ENCODE data around the gene FLNA.
A peak's percentile ranks its signal among the peaks of the same experiment; 100 is the strongest.
"Not testable (repeated sequence)": the region's sequence is repeated elsewhere in the genome, so short reads cannot be mapped to it uniquely, and the experiment has no call there.

FLNA gene, protein sequence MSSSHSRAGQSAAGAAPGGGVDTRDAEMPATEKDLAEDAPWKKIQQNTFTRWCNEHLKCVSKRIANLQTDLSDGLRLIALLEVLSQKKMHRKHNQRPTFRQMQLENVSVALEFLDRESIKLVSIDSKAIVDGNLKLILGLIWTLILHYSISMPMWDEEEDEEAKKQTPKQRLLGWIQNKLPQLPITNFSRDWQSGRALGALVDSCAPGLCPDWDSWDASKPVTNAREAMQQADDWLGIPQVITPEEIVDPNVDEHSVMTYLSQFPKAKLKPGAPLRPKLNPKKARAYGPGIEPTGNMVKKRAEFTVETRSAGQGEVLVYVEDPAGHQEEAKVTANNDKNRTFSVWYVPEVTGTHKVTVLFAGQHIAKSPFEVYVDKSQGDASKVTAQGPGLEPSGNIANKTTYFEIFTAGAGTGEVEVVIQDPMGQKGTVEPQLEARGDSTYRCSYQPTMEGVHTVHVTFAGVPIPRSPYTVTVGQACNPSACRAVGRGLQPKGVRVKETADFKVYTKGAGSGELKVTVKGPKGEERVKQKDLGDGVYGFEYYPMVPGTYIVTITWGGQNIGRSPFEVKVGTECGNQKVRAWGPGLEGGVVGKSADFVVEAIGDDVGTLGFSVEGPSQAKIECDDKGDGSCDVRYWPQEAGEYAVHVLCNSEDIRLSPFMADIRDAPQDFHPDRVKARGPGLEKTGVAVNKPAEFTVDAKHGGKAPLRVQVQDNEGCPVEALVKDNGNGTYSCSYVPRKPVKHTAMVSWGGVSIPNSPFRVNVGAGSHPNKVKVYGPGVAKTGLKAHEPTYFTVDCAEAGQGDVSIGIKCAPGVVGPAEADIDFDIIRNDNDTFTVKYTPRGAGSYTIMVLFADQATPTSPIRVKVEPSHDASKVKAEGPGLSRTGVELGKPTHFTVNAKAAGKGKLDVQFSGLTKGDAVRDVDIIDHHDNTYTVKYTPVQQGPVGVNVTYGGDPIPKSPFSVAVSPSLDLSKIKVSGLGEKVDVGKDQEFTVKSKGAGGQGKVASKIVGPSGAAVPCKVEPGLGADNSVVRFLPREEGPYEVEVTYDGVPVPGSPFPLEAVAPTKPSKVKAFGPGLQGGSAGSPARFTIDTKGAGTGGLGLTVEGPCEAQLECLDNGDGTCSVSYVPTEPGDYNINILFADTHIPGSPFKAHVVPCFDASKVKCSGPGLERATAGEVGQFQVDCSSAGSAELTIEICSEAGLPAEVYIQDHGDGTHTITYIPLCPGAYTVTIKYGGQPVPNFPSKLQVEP (N-terminal part only)

DNA sequence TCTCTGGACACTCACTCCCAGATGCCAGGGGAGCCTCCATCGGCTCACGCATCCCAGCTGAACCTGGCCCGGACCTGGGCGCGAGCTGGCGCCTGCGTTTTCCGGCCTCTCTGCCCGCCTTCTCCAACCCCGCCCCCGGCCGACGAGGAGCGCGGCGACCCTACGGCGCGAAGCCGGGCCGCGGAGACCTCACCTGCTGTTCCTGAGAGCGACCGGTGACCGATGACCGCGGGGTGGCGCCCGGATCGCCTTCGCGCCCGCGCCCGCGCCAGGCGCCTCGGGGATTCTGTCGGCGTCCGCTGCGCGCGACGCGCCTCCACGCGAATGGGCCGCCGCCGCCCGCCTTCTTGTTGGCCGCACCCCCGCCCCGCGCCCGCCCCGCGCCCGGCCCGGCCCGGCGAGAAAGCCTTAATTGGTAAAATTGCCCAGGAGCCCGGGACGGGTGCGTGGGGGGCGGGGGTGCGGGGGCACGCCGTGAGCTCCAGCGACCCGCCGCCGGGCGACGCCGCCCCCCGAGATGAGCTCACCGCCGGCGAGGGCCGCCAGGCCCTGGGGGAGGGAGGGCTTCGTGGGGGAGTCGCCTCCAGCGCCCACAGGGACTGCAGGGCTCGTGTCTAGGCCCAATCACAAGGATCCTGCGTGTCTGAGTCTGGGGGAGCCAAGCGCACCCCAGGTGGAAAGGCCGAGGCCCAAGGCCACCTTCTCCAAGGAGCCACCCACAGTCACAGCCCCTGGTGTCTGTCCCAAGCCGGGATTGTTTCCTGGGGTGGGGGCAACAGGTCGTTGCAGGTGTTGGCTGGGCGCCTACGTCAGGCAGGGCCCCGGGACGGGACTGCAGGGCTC lies at the start of gene FLNA:
TSS of gene FLNA (minus strand) at position 322 of the 843 bp plus-strand sequence. CDS start 3,389 bp downstream, outside the sequence.
- DNase-seq (ENCODE audit: insufficient read length, low spot score): no peak
- FAIRE-seq: no peak

DNA sequence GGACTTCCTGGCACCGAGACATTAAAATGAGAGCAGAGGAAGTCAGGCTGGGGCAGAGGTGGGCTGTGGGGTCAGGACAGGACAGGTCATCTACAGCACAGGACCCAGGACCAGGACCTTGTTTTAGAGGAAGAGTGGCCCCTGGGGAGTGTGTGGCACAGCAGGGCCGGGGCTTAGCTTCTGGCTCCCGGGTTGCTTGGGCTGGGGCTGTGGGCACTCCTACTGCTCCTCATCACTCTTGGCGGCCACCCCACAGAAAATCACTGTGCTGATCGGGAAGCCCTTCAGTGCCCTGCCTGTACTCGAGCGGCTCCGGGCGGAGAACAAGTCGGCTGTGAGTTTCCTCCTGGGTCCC lies 45.9 kb upstream of the FLNA start:
- FAIRE-seq: no peak
- no peak for DNase-seq (ENCODE audit: insufficient read length, low spot score)

GRCh38 chrX:154419688-154420401 lies 45.4 kb upstream of the FLNA start:
- DNase-seq (ENCODE audit: insufficient read length, low spot score): no peak
- no peak for FAIRE-seq

DNA sequence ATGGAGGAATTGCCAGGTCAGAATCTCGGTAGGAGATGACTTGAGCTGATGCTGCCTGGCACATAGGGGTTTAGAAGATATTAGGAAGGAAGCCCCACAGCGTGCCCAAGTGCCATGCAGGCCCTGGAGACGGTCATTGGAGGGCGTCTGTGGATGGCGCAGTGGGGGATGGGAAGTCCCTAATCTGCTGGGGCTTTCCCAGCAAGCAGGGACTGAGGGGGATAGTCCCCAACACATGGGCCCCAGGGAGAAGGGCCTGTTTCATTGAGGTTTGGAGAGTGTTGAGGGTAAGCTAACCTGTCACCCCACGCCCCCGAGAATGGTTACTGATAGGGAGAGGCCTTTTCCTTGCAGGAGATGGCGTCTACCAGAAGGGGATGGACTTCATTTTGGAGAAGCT lies 44.8 kb upstream of the FLNA start:
- FAIRE-seq (no peak), DNase-seq (ENCODE audit: insufficient read length, low spot score) (no peak)

DNA sequence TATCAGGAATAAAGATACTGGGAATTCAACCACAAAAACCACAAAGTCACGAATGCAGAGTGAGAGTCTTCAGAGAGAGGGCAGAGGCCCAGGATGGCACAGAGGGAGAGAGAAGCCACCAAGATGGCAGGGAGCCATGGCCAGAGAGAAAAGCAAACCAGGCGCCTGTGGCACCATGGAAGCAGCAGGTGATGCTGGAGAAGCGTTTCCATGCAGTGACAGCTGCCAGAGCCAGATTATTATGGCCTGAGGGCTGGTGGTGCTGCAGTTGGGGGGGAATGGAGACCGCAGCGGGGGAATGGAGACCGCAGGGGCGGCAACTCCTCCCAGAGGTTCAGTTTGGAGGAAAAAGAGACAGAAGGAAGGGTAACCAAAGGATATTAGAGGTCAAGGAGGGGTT lies 42.7 kb upstream of the FLNA start:
- no peak for DNase-seq (ENCODE audit: insufficient read length, low spot score)
- FAIRE-seq: no peak

DNA sequence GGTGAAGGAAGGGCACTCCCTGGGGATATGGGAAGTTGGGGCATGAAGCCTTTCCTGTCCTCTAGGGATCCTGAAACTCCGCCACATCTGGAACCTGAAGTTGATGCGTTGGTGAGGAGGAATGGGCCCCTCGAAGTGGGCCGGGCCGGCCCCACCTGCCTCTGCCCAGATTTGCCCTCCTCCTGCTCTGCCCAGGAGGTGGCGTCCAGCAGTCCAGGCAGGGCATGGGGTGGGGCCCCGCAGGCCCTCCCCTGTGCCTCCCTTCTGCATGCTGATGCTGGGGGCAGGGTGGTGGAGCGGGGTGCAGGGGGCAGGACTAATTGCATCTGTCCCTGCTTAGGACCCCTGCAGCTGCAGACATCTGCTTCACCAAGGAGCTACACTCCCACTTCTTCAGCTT lies 38.7 kb upstream of the FLNA start:
- no peak for FAIRE-seq
- no peak for DNase-seq (ENCODE audit: insufficient read length, low spot score)

DNA sequence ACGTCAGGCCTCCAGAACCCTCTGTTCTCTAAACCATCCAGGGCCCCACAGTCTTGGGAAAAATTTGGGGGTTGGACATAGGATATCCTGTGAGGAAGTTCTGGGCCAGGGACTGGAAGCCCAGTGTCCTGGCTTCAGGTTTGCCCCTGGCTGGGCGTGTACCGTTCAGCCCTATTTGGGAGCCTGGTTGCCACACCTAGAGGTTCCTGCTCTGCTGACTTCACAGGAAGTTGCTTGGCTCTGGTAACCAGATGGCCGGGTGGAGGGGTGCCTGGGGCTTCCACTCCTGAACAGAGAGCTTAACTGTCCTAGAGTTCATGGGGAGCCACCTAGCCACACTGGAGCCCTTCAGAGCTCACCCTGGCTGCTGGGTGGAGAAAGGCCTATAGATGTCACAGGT lies 38.0 kb upstream of the FLNA start:
- DNase-seq (ENCODE audit: insufficient read length, low spot score): no peak
- no peak for FAIRE-seq

DNA sequence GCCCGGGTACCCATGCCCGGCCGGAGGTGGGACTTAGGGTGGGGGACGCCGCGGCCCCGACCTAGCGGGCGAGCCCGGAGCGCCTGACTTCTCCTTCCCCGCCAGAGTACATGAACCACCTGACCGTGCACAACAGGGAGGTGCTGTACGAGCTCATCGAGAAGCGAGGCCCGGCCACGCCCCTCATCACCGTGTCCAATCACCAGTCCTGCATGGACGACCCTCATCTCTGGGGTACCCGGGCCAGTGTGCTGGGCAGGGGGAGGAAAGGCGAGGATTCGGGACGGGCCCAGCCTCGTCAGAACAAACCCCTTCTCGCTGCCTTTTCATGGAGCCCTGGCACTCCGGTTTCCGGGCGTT lies 37.5 kb upstream of the FLNA start:
- FAIRE-seq: no peak

GRCh38 chrX:154409222-154409871 lies 34.9 kb upstream of the FLNA start, which contains the start of gene DNASE1L1:
Gene DNASE1L1, minus strand, starts transcription at chrX:154409254. Its CDS starts 3,686 bp downstream, at chrX:154405568.
- FAIRE-seq (peak; percentile 59), DNase-seq (ENCODE audit: insufficient read length, low spot score) (peak; percentile 76)

More for the DNA sequence above, 37.5 kb upstream of the FLNA start:
- peak; percentile 45 for DNase-seq (ENCODE audit: insufficient read length, low spot score)

DNA sequence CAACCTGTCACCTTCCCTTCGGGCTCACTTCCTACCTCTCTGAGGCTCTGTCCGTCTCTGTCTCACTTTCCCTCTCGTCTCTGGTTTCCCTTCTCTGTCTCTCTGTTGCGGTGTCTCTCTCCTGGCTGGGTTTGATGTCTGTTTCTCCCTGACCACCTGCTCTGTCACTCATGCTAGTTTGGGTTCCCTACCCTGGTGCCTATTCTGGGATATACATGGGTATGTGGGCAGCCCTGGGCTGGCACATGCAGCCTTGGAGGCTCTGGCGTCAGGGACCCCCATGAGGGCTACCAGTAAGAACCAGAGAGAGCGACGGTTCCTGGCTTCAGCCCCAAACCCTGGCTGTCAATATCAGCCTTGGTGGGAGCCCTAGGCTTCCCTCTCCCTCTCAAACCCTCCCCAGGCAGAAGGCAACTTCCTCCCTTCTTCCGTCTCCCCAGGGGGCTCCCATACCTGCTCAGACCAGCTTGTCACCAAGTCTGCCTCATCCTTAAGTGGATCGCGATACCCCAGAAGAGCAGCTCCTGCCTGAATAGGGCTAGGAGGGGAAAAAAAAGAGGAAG lies 34.3 kb upstream of the FLNA start:
- no peak for FAIRE-seq
- DNase-seq (ENCODE audit: insufficient read length, low spot score): no peak

DNA sequence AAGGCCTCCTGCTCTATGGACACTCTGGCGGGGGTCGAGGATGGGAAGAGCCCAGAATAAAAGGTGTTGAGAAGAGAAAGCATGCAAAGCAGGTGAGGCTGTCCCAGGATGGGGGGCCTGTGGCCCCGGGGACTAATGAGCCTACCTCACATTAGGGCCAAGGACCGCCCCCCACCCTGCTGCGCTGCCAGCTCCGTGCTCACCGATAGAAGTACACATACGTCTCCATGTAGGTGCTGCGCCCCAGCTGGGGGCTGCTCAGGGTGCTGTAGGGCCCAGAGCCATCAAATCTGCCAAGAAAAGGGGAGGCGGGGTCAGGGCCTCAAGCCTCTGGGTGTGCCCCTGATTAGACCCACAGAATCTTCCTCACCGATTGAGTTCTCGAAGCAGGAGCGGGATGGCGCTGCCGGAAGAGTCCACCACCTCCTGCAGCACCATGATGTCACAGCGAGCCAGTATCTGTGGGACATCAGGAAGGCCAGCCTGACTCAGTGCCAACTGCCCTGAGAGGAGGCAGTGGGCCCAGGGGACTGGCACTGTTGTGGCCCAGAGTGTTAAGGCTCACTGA lies 30.3 kb upstream of the FLNA start:
- DNase-seq (ENCODE audit: insufficient read length, low spot score): no peak
- no peak for FAIRE-seq

DNA sequence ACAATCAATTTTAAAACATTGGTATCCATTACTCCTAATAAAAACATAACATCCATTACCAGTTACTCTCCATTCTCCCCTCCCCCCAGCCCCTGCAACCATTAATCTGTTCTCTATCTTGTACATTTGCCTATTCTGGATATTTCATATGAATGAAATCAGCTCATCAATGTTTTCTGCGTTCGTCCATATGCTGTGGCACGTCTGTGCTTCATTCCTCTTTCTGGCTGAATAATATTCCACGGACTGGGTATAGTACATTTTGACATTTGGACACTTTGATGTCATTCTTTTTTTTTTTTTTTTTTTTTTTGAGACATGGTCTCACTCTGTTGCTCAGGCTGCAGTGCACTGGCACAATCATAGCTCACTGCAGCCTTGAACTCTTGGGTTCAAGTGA lies 29.4 kb upstream of the FLNA start:
- FAIRE-seq: no peak

DNA sequence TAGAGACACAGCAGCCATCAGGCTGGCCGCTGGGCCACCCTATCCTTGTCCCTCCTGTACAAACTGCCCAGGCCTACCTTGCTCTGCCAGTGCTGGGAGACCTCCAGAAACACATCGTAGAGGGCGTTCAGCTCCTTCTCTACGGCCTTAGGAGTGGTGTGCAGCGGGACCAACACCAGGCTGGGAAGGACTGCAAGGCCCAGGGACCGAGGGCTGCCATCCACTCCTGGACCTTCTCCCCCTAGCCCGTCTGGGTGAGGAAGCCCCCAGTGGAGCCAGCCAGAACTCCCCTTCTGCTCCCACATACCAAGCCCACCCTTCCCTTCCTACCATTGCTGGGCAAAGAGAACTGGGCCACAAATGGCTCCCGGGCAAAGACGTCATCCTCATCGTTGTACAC lies 28.8 kb upstream of the FLNA start:
- no peak for DNase-seq (ENCODE audit: insufficient read length, low spot score)
- FAIRE-seq: no peak

More for the DNA sequence above, 29.4 kb upstream of the FLNA start:
- DNase-seq (ENCODE audit: insufficient read length, low spot score): no peak

GRCh38 chrX:154402622-154403127 lies 28.2 kb upstream of the FLNA start:
- FAIRE-seq (no peak), DNase-seq (ENCODE audit: insufficient read length, low spot score) (no peak)

GRCh38 chrX:154401918-154402621 lies 27.6 kb upstream of the FLNA start:
- DNase-seq (ENCODE audit: insufficient read length, low spot score): no peak
- FAIRE-seq: no peak

- DNase-seq (ENCODE audit: insufficient read length, low spot score): no peak
- no peak for FAIRE-seq
Measured at GRCh38 chrX:154401045-154401799, 26.8 kb upstream of the FLNA start.

DNA sequence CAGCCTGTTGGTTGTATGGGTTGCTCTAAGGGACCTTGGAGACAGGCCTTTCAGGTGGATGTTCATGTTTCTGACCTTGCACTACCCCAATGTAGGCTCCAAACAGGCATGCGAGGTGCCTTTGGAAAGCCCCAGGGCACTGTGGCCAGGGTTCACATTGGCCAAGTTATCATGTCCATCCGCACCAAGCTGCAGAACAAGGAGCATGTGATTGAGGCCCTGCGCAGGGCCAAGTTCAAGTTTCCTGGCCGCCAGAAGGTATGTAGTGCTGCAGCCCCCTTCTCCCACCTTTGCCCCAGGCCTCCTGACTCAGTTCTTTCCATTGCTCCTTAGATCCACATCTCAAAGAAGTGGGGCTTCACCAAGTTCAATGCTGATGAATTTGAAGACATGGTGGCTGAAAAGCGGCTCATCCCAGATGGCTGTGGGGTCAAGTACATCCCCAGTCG lies 26.0 kb upstream of the FLNA start:
- FAIRE-seq; DNase-seq (ENCODE audit: insufficient read length, low spot score): not testable (repeated sequence)

All from HTR-8/SVneo (cell line).